ENCODE results near the gene P4HA1.

Gene P4HA1

DNA sequence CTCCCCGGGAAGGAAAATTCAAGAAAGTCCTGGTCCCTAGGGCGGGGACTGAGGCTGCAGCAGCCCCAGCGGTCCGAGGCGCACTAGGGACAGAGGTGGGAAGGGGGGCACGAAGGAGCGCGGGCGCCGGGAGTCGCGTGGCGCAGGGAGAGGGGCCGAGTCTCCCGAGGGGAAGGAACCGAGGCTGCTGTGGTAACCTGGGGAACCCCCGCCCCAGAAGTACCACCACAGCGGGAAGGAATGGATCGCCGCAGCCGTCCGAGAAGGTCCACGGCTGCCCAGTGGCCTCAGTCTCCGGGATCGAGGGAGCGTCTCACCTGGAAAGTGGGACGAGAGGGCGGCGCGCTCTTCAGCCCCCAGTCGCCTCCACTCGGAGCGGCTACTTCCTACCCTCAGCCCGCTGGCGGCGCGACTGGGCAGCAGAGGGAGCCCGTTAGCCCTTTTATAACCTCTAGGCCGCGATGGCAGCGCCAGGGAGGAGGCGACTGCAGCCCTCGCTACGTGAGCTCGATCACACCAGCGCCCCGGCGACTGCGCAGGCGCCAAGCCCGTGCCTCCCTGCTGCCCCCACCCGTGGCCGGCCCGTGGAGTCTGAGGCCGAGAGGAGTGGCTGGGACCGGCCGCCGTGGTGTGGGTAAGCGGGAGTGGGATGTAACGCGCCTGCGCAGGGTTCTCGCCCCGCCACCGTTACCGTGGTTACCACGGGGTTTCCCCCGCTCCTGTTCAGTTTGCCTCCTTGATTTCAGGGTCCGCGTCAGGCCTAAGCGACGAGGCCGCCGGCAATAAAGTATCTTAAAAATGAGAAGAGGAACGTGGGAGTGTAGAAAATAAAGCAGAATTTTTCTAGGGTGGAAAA is at the start of gene P4HA1:
TSS of gene P4HA1 (minus strand) at position 418 of the 856 bp plus-strand sequence. CDS start 21,983 bp downstream, outside the sequence.
- peak within 1 kb of the TSS; percentile 86 to 92 for H3K4me3 ChIP-seq (ENCODE audit: low read depth in 1 of 2, low read length in 2 of 2)
- no peaks in the 10 kb centered on the region for H3K27me3 ChIP-seq (ENCODE audit: control insufficient read depth in 1 of 2, insufficient read depth in 2 of 2, low read length in 2 of 2)
- H3K36me3 ChIP-seq (ENCODE audit: insufficient read depth, low read length) = no peaks in the 10 kb centered on the region
- H3K9ac ChIP-seq (ENCODE audit: low read length) = peak within 1 kb of the TSS; percentile 91
- H3K9me3 ChIP-seq (ENCODE audit: low read length) = no peaks in the 10 kb centered on the region
- H3K27ac ChIP-seq (ENCODE audit: low read depth, low read length) = peak within 1 kb of the TSS; percentile 100
- peaks cover 18% of the 10 kb centered on the region for H3K4me1 ChIP-seq (ENCODE audit: insufficient read depth, low read length)

DNA sequence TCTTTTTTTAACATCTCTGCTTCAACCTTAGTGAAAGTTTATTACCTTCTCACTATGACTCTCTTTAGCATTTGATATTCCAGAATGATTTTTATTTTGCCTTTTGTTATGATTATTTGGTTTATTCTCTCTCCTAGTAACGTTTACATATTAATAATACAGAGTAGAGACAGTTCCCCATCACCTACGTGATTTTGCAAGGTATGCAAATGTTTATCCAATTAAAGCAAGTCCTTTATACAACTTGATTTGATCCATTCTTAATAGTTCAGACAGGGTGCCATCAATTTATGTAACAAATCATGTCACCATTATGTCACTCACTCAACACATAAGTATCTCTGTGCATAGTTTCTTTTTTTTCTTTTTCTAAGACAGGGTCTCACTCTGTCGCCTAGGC is 44.9 kb upstream of the P4HA1 start:
- no peak overlapping the region for H3K27ac ChIP-seq (ENCODE audit: low read depth, low read length)
- H3K9ac ChIP-seq (ENCODE audit: low read length) = no peak overlapping the region
- H3K27me3 ChIP-seq (ENCODE audit: control insufficient read depth in 1 of 2, insufficient read depth in 2 of 2, low read length in 2 of 2) = no peaks in the 10 kb centered on the region
- no peaks in the 10 kb centered on the region for H3K4me1 ChIP-seq (ENCODE audit: insufficient read depth, low read length)
- peaks cover 44% of the 10 kb centered on the region for H3K36me3 ChIP-seq (ENCODE audit: insufficient read depth, low read length)
- H3K4me3 ChIP-seq (ENCODE audit: low read depth in 1 of 2, low read length in 2 of 2) = no peak overlapping the region
- no peaks in the 10 kb centered on the region for H3K9me3 ChIP-seq (ENCODE audit: low read length)

DNA sequence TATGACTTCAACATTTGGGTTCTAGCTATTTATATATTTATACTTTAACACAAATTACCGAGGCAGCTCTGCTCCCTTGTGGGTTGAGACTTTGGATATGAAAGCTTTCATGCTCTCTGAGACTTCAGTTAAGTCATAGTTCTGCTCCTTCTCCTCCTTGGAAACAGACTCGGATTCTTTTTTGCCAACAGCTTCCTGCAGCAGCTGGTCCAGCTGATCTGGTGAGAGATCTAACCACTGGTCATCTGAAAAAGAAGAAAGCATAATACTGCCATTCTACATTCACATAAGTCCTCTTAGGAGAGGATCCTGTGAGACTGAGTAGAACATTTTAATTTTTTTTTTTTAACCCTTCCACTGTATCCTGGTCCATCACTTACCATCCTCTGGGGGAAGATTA is 42.6 kb upstream of the P4HA1 start:
- H3K9me3 ChIP-seq (ENCODE audit: low read length) = no peaks in the 10 kb centered on the region
- H3K36me3 ChIP-seq (ENCODE audit: insufficient read depth, low read length) = peaks cover 55% of the 10 kb centered on the region
- H3K4me1 ChIP-seq (ENCODE audit: insufficient read depth, low read length) = no peaks in the 10 kb centered on the region
- no peaks in the 10 kb centered on the region for H3K27me3 ChIP-seq (ENCODE audit: control insufficient read depth in 1 of 2, insufficient read depth in 2 of 2, low read length in 2 of 2)
- H3K9ac ChIP-seq (ENCODE audit: low read length) = no peak overlapping the region
- no peak overlapping the region for H3K4me3 ChIP-seq (ENCODE audit: low read depth in 1 of 2, low read length in 2 of 2)
- no peak overlapping the region for H3K27ac ChIP-seq (ENCODE audit: low read depth, low read length)

DNA sequence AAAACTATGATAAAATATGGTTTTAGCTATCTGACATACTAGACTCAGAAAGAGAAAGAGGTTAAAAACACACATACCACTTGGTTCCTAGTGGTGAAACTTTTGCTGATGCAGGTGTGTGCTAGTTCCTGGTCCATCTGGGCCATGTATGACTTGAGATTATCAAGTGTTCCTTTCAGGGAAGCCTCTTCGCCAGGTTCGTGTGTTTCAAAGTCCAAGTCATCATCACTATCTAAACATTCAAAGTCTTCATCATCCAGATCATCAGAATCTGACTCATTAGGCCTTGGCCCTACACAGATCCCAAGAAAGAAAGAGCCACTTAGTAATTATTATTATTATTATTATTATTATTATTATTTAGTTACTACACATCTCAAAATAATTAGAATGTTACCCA is 40.0 kb upstream of the P4HA1 start:
- H3K4me3 ChIP-seq (ENCODE audit: low read depth in 1 of 2, low read length in 2 of 2) = no peak overlapping the region
- H3K36me3 ChIP-seq (ENCODE audit: insufficient read depth, low read length) = peaks cover 51% of the 10 kb centered on the region
- H3K9me3 ChIP-seq (ENCODE audit: low read length) = no peaks in the 10 kb centered on the region
- no peak overlapping the region for H3K27ac ChIP-seq (ENCODE audit: low read depth, low read length)
- no peak overlapping the region for H3K9ac ChIP-seq (ENCODE audit: low read length)
- H3K27me3 ChIP-seq (ENCODE audit: control insufficient read depth in 1 of 2, insufficient read depth in 2 of 2, low read length in 2 of 2) = no peaks in the 10 kb centered on the region
- H3K4me1 ChIP-seq (ENCODE audit: insufficient read depth, low read length) = no peaks in the 10 kb centered on the region

DNA sequence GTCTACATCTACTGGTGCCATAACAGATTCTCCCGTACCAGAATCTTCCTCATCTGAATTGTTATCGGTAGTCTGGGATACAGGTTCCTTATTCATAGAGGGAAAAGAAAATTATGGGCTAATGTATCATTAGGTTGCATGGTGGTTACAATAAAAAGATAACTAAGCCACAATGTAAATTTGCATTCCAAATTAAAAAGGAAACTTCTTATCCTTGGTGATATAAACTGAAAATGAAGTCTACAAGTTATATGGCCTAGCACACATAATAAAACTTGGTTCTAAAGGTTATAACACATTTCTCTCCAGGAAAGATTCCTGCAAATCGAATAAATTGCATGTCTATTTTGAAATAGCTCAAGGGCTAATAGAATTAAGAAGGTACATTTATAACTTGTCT is 38.1 kb upstream of the P4HA1 start:
- H3K27ac ChIP-seq (ENCODE audit: low read depth, low read length) = no peak overlapping the region
- no peaks in the 10 kb centered on the region for H3K4me1 ChIP-seq (ENCODE audit: insufficient read depth, low read length)
- H3K9ac ChIP-seq (ENCODE audit: low read length) = no peak overlapping the region
- peaks cover 49% of the 10 kb centered on the region for H3K36me3 ChIP-seq (ENCODE audit: insufficient read depth, low read length)
- no peak overlapping the region for H3K4me3 ChIP-seq (ENCODE audit: low read depth in 1 of 2, low read length in 2 of 2)
- H3K9me3 ChIP-seq (ENCODE audit: low read length) = no peaks in the 10 kb centered on the region
- H3K27me3 ChIP-seq (ENCODE audit: control insufficient read depth in 1 of 2, insufficient read depth in 2 of 2, low read length in 2 of 2) = no peaks in the 10 kb centered on the region

DNA sequence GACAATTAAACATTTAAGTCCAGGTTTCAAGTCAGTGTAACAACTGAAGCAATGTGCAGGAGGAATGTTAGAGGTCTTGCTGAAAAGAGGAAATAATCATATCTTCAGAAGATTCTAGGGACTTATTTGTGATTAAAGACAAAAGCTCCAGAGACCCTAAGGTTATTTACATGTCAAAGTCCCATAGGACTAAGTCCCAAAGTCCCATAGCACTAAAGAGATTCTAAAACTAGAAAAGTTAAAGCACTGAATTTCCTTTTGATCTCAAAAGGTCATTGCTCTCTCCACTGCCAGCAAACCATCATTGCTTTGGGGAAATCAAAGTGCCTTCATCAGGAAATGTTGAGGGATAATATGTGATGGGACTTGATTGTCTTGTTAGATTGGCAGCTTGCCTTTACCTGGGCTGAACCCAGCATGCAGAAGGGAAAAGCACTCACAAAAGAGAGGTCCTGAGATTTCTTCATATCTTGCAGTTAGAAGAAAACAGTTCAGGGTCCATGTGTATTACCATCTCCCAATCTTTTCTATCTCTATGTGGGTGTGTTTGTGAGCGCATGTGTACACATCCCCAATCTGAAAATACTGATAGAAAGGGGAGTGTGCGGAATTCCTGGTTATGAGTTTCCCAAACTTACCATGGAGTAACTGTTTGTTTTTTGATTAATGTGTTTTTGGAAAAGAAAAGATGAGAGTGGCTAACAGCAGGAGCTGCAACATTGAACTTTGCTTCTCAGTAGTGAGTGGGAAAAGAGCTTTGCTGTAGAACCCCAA is 35.4 kb upstream of the P4HA1 start:
- Histone ChIP-seq H3K36me3 (ENCODE audit: insufficient read depth, low read length) (peaks cover 28% of the 10 kb centered on the region), H3K27me3 (ENCODE audit: control insufficient read depth in 1 of 2, insufficient read depth in 2 of 2, low read length in 2 of 2) (no peaks in the 10 kb centered on the region), H3K27ac (ENCODE audit: low read depth, low read length) (no peak overlapping the region), H3K4me3 (ENCODE audit: low read depth in 1 of 2, low read length in 2 of 2) (no peak overlapping the region), H3K9me3 (ENCODE audit: low read length) (no peaks in the 10 kb centered on the region), H3K9ac (ENCODE audit: low read length) (no peak overlapping the region), H3K4me1 (ENCODE audit: insufficient read depth, low read length) (no peaks in the 10 kb centered on the region)

DNA sequence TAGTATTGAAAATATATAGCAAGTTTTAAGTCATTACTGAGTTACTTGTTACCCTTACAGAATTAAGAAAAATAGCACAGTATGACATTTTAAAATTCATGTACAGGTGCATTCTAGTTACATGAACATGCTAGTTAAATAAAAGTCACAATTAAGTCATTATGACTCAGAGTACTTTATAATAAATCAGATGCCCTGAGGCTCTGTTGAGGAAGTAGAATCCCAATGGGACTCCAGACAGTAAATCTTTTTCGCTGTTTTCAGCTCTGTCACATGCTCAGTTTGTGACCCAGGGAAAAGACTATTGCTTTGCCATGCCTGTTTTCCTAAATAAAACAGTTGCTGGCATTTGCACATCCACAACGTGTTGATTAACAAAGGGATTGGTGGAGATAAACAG is 34.6 kb upstream of the P4HA1 start:
- H3K4me1 ChIP-seq (ENCODE audit: insufficient read depth, low read length) = no peaks in the 10 kb centered on the region
- H3K4me3 ChIP-seq (ENCODE audit: low read depth in 1 of 2, low read length in 2 of 2) = no peak overlapping the region
- no peak overlapping the region for H3K9ac ChIP-seq (ENCODE audit: low read length)
- H3K27ac ChIP-seq (ENCODE audit: low read depth, low read length) = no peak overlapping the region
- peaks cover 25% of the 10 kb centered on the region for H3K36me3 ChIP-seq (ENCODE audit: insufficient read depth, low read length)
- H3K27me3 ChIP-seq (ENCODE audit: control insufficient read depth in 1 of 2, insufficient read depth in 2 of 2, low read length in 2 of 2) = no peaks in the 10 kb centered on the region
- H3K9me3 ChIP-seq (ENCODE audit: low read length) = no peaks in the 10 kb centered on the region

DNA sequence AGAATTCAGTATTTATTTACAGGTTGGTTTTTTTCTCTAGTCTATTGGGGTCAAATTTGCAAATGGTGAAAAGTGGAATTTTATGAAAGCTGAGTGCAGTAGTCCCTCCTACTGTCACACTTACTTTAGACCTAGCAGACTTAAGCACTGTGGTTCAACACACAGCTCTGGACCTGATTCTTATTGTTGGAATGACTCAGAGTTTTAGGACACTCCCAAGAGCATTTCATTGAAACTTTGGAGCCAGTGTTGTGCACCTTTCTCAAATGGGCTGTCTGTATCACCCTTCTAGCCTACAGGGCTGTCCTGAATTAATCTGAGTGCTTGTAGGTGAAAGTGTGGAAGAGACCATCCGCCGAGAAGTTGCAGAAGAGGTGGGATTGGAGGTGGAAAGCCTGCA is 29.7 kb upstream of the P4HA1 start:
- Histone ChIP-seq H3K9ac (ENCODE audit: low read length) (no peak overlapping the region), H3K27me3 (ENCODE audit: control insufficient read depth in 1 of 2, insufficient read depth in 2 of 2, low read length in 2 of 2) (no peaks in the 10 kb centered on the region), H3K4me1 (ENCODE audit: insufficient read depth, low read length) (no peaks in the 10 kb centered on the region), H3K9me3 (ENCODE audit: low read length) (no peaks in the 10 kb centered on the region), H3K36me3 (ENCODE audit: insufficient read depth, low read length) (peaks cover 7% of the 10 kb centered on the region), H3K27ac (ENCODE audit: low read depth, low read length) (no peak overlapping the region), H3K4me3 (ENCODE audit: low read depth in 1 of 2, low read length in 2 of 2) (no peak overlapping the region)

DNA sequence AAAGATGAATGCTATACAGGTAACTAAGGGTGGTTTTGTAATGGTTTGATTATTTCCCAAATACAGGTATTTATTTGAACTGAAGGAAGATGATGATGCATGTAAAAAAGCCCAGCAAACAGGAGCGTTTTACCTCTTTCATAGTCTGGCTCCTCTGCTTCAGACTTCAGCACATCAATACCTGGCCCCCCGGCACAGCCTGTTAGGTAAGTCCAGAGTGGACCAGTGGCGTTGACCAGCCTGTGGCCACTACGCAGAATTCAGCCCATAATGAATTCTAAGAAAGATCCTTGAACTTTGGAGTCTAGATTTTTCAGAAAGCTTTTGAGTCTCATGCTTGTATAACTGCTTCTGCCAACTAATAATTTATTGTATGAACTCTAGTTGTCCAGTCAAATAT is 23.3 kb upstream of the P4HA1 start:
- no peaks in the 10 kb centered on the region for H3K27me3 ChIP-seq (ENCODE audit: control insufficient read depth in 1 of 2, insufficient read depth in 2 of 2, low read length in 2 of 2)
- no peaks in the 10 kb centered on the region for H3K4me1 ChIP-seq (ENCODE audit: insufficient read depth, low read length)
- H3K9ac ChIP-seq (ENCODE audit: low read length) = no peak overlapping the region
- H3K9me3 ChIP-seq (ENCODE audit: low read length) = no peaks in the 10 kb centered on the region
- H3K4me3 ChIP-seq (ENCODE audit: low read depth in 1 of 2, low read length in 2 of 2) = no peak overlapping the region
- H3K36me3 ChIP-seq (ENCODE audit: insufficient read depth, low read length) = peaks cover 4% of the 10 kb centered on the region
- no peak overlapping the region for H3K27ac ChIP-seq (ENCODE audit: low read depth, low read length)

DNA sequence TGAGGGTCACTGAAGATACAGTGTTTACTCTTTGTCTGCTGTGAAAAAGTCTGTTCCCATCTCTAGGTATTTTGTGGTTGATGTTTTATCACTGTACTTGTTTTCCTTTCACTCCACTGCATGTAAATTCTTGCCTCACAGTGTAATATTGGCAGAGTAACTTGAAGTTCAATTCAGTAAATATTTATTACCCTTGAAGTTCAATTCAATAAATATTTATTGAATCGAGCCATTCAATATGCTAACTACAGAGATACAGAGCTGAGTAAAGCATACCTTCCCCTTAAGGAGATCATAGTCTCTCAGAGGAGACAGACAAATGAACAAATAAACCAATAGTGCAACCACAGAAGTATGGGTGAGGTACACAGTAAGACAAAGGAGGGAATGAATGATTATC is 22.8 kb upstream of the P4HA1 start:
- Histone ChIP-seq H3K4me1 (ENCODE audit: insufficient read depth, low read length) (no peaks in the 10 kb centered on the region), H3K9ac (ENCODE audit: low read length) (no peak overlapping the region), H3K27ac (ENCODE audit: low read depth, low read length) (no peak overlapping the region), H3K9me3 (ENCODE audit: low read length) (no peaks in the 10 kb centered on the region), H3K27me3 (ENCODE audit: control insufficient read depth in 1 of 2, insufficient read depth in 2 of 2, low read length in 2 of 2) (no peaks in the 10 kb centered on the region), H3K4me3 (ENCODE audit: low read depth in 1 of 2, low read length in 2 of 2) (no peak overlapping the region), H3K36me3 (ENCODE audit: insufficient read depth, low read length) (peaks cover 4% of the 10 kb centered on the region)

DNA sequence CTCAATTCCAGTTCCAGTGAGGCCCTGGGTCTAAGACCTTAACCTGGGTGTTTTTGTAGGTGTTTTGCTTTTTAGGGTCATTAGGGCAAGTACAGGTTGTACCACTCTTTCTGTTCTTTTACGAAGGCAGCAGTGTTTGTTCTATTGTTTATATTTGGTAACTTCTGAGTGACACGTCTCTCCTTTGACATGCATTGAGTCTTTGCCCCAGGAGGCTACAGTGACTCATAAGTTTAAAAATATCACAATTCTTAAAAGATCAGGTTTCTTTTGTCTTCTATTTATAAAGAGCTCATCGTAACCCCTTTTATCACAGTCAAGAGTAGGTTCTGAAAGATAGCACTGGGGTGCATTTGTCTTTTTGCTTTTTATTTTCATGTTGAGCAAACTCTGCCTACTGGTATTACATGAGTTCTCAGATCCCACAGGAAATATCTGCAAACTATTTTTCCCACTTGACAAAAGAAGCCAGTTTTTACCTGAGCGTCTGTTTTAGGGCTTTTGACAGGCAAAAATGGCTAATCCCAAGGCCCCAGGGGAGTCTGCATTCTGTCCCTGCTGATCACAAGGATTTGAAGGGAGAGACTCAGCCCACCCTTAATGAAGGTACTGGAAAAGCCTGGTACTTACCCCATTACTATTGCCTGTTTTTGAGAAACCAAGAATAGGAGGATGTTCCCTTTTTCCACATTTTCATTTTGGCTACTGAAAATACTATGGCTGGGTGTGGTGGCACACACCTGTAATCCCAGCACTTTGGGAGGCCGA is 21.5 kb upstream of the P4HA1 start:
- peaks cover 4% of the 10 kb centered on the region for H3K36me3 ChIP-seq (ENCODE audit: insufficient read depth, low read length)
- H3K4me1 ChIP-seq (ENCODE audit: insufficient read depth, low read length) = no peaks in the 10 kb centered on the region
- no peak overlapping the region for H3K4me3 ChIP-seq (ENCODE audit: low read depth in 1 of 2, low read length in 2 of 2)
- no peak overlapping the region for H3K27ac ChIP-seq (ENCODE audit: low read depth, low read length)
- H3K9me3 ChIP-seq (ENCODE audit: low read length) = no peaks in the 10 kb centered on the region
- H3K9ac ChIP-seq (ENCODE audit: low read length) = no peak overlapping the region
- H3K27me3 ChIP-seq (ENCODE audit: control insufficient read depth in 1 of 2, insufficient read depth in 2 of 2, low read length in 2 of 2) = no peaks in the 10 kb centered on the region
